ENCODE measurements around the gene AUTS2.

Gene AUTS2

DNA sequence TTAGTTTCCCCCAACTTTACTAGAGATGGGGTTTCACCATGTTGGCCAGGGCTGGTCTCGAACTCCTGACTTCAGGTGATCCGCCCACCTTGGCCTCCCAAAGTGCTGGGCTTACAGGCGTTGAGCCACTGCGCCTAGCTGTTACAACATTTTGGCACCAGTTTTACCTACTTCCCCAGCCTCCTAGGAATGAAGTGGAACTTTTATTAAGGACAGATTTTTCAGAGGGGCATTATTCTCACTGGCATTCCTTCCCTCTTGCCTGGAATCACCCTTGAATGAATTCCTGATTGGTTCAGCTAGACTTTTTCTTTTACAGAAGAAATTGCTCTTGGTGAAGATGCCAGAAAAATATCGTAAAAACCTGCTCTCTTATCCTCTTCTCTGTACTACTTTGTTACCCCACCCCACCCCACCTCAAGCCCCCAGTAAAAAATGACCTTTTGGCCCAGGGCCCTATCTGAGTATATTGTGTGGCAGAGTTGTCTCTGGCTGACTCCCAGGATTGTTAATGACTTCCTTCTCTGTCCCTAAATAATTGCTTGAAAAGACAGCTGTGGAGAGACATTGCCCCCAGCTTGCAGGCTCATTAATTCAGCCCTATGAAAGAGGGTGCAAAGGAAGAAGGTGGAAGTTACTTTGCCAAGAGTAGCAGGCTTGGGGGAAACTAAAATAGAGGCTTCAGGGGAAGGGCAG, 189.6 kb downstream of the AUTS2 start:
- Histone ChIP-seq H3K27me3 (ENCODE audit: control insufficient read depth in 5 of 5, insufficient read depth in 4 of 5, low read length in 5 of 5) (no peaks in the 10 kb centered on the region), H3K9me3 (ENCODE audit: control insufficient read depth in 5 of 5, low read length in 5 of 5) (no peaks in the 10 kb centered on the region), H3K36me3 (ENCODE audit: control insufficient read depth in 5 of 5, insufficient read depth in 5 of 5, low read length in 5 of 5) (no peaks in the 10 kb centered on the region), H3K27ac (ENCODE audit: low read depth, low read length) (no peak overlapping the region), H3K9ac (ENCODE audit: low read length in 5 of 5) (no peak overlapping the region), H3K4me1 (ENCODE audit: control insufficient read depth in 5 of 5, insufficient read depth in 5 of 5, low read length in 5 of 5) (peaks cover 7 to 55% (median 48%) of the 10 kb centered on the region in 5 donors), H3K4me3 (ENCODE audit: low read depth in 1 of 5, low read length in 5 of 5) (no peak overlapping the region)

DNA sequence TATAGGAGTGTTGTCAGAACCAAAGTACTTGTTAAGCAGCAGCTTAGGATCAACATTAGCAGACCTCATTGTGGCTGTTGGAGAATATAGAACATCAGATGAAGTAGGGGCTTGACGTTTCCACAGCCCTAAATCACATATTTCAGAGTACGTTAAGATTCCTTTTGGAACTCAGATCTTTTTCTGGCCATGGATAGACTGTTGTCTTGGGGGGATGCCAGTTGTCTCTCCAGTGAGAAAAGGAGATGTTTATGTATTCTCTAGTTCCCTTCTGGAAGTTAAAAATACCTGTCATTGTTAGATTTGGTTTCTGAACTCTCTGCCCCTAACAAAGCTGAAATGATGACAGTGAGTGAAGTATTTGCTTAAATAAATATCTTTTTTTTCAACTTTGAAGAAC, 191.3 kb downstream of the AUTS2 start:
- no peaks in the 10 kb centered on the region for H3K9me3 ChIP-seq (ENCODE audit: control insufficient read depth in 5 of 5, low read length in 5 of 5)
- no peaks in the 10 kb centered on the region for H3K27me3 ChIP-seq (ENCODE audit: control insufficient read depth in 5 of 5, insufficient read depth in 4 of 5, low read length in 5 of 5)
- H3K9ac ChIP-seq (ENCODE audit: low read length in 5 of 5): no peak overlapping the region
- H3K4me3 ChIP-seq (ENCODE audit: low read depth in 1 of 5, low read length in 5 of 5): no peak overlapping the region
- no peak overlapping the region for H3K27ac ChIP-seq (ENCODE audit: low read depth, low read length)
- peaks cover 4 to 40% (median 34%) of the 10 kb centered on the region in 5 donors for H3K4me1 ChIP-seq (ENCODE audit: control insufficient read depth in 5 of 5, insufficient read depth in 5 of 5, low read length in 5 of 5)
- H3K36me3 ChIP-seq (ENCODE audit: control insufficient read depth in 5 of 5, insufficient read depth in 5 of 5, low read length in 5 of 5): no peaks in the 10 kb centered on the region

DNA sequence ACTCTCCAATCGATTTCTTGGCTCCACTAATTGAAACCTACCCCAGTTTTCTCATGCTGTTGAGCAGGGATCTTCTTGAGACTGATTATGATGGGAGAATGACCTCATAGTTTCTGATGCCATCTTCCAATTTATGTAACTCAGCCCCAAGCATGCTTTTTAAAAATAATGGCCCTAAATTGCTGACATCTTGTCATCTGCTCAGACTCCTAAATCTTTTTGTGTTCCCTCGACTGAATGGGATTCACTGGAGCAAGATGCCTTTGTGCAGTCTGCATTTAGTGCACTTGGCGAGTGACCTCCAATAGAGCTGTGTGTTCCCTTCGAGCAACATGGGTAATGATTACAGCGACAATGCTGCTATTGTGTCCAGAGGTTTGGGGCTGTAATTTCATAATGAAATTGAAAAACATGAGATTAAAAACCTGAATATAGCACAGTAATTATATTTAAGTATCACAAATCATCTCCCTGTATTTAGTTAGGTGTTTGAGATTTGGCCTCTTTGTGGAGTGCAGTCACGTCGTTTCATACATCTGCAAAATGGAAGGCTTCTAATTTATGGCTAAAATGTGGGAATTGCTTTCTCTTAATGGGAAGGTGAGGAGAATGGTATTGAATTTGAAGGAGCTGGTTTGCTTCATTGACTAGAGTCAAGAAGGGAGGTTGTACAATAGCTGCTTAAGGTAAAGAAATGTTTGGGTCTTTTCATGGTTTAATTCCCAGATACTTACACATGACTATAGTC, 192.9 kb downstream of the AUTS2 start:
- H3K4me3 ChIP-seq (ENCODE audit: low read depth in 1 of 5, low read length in 5 of 5): no peak overlapping the region
- no peaks in the 10 kb centered on the region for H3K36me3 ChIP-seq (ENCODE audit: control insufficient read depth in 5 of 5, insufficient read depth in 5 of 5, low read length in 5 of 5)
- no peak overlapping the region for H3K27ac ChIP-seq (ENCODE audit: low read depth, low read length)
- H3K9ac ChIP-seq (ENCODE audit: low read length in 5 of 5): no peak overlapping the region
- peaks cover 4 to 31% (median 25%) of the 10 kb centered on the region in 5 donors for H3K4me1 ChIP-seq (ENCODE audit: control insufficient read depth in 5 of 5, insufficient read depth in 5 of 5, low read length in 5 of 5)
- no peaks in the 10 kb centered on the region for H3K9me3 ChIP-seq (ENCODE audit: control insufficient read depth in 5 of 5, low read length in 5 of 5)
- H3K27me3 ChIP-seq (ENCODE audit: control insufficient read depth in 5 of 5, insufficient read depth in 4 of 5, low read length in 5 of 5): no peaks in the 10 kb centered on the region

DNA sequence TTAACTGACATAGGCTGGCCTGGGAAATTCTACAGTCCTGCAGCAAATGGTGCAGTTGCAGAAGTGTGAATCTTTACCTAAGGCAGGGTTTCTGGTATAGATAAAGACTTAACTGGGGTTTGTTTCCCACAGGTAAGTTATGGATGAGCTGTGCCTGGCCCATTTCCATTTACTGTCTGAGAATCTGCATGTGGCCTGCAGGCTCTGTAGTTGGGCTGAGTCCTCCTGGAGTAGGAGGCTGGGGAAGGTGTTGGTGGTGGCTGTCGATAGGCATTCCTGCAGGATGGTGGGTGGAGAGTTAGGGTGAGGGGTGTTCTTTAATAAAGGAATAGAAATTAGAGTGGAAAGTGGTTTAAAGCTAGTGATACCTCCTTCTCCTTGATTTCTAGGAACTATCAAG, 193.5 kb downstream of the AUTS2 start:
- Histone ChIP-seq H3K4me3 (ENCODE audit: low read depth in 1 of 5, low read length in 5 of 5) (no peak overlapping the region), H3K9me3 (ENCODE audit: control insufficient read depth in 5 of 5, low read length in 5 of 5) (no peaks in the 10 kb centered on the region), H3K4me1 (ENCODE audit: control insufficient read depth in 5 of 5, insufficient read depth in 5 of 5, low read length in 5 of 5) (peaks cover 4 to 31% (median 25%) of the 10 kb centered on the region in 5 donors), H3K36me3 (ENCODE audit: control insufficient read depth in 5 of 5, insufficient read depth in 5 of 5, low read length in 5 of 5) (no peaks in the 10 kb centered on the region), H3K27ac (ENCODE audit: low read depth, low read length) (no peak overlapping the region), H3K27me3 (ENCODE audit: control insufficient read depth in 5 of 5, insufficient read depth in 4 of 5, low read length in 5 of 5) (no peaks in the 10 kb centered on the region), H3K9ac (ENCODE audit: low read length in 5 of 5) (no peak overlapping the region)

DNA sequence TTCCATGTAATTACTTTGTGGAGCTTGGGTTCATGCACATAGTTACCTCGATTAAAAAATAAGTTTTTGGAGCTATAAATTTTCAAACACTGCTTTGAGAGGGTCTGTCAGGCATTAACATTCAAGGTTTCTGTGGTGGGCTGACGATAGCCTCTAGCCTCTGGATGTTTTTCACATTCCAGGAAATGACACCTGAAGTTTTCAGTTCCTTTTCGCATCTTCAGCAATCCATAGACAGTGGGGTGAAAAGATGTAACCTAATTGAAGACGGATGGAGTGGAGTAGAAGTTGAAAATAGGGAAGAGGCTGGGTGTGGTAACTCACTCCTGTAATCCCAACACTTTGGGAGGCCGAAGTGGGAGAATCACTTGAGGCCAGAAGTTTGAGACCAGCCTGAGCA, 197.7 kb downstream of the AUTS2 start:
- Histone ChIP-seq H3K4me3 (ENCODE audit: low read depth in 1 of 5, low read length in 5 of 5) (no peak overlapping the region), H3K9me3 (ENCODE audit: control insufficient read depth in 5 of 5, low read length in 5 of 5) (no peaks in the 10 kb centered on the region), H3K27me3 (ENCODE audit: control insufficient read depth in 5 of 5, insufficient read depth in 4 of 5, low read length in 5 of 5) (no peaks in the 10 kb centered on the region), H3K4me1 (ENCODE audit: control insufficient read depth in 5 of 5, insufficient read depth in 5 of 5, low read length in 5 of 5) (peaks cover 2 to 28% (median 20%) of the 10 kb centered on the region in 5 donors), H3K9ac (ENCODE audit: low read length in 5 of 5) (no peak overlapping the region), H3K36me3 (ENCODE audit: control insufficient read depth in 5 of 5, insufficient read depth in 5 of 5, low read length in 5 of 5) (no peaks in the 10 kb centered on the region), H3K27ac (ENCODE audit: low read depth, low read length) (no peak overlapping the region)

DNA sequence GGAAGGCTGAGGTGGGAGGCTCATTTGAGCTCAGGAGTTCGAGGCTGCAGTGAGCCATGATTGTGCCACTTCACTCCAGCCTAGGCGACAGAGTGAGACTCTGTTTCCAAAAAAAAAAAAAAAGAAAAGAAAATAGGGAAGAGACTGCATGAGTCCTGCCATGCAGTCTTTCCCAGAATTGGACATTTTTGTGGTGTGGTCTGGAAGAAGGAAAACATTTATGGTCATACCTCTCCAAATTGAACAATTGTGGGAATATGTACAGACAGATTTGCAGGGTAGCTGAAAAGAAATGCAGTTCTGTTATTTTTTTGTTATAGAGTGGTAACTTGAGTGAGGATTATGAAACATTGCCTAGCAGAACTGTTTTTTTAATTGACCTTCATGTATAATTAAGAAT, 198.1 kb downstream of the AUTS2 start:
- H3K27ac ChIP-seq (ENCODE audit: low read depth, low read length): no peak overlapping the region
- H3K9me3 ChIP-seq (ENCODE audit: control insufficient read depth in 5 of 5, low read length in 5 of 5): no peaks in the 10 kb centered on the region
- H3K36me3 ChIP-seq (ENCODE audit: control insufficient read depth in 5 of 5, insufficient read depth in 5 of 5, low read length in 5 of 5): no peaks in the 10 kb centered on the region
- H3K27me3 ChIP-seq (ENCODE audit: control insufficient read depth in 5 of 5, insufficient read depth in 4 of 5, low read length in 5 of 5): no peaks in the 10 kb centered on the region
- no peak overlapping the region for H3K9ac ChIP-seq (ENCODE audit: low read length in 5 of 5)
- H3K4me1 ChIP-seq (ENCODE audit: control insufficient read depth in 5 of 5, insufficient read depth in 5 of 5, low read length in 5 of 5): peaks cover 2 to 31% (median 24%) of the 10 kb centered on the region in 5 donors
- no peak overlapping the region for H3K4me3 ChIP-seq (ENCODE audit: low read depth in 1 of 5, low read length in 5 of 5)

DNA sequence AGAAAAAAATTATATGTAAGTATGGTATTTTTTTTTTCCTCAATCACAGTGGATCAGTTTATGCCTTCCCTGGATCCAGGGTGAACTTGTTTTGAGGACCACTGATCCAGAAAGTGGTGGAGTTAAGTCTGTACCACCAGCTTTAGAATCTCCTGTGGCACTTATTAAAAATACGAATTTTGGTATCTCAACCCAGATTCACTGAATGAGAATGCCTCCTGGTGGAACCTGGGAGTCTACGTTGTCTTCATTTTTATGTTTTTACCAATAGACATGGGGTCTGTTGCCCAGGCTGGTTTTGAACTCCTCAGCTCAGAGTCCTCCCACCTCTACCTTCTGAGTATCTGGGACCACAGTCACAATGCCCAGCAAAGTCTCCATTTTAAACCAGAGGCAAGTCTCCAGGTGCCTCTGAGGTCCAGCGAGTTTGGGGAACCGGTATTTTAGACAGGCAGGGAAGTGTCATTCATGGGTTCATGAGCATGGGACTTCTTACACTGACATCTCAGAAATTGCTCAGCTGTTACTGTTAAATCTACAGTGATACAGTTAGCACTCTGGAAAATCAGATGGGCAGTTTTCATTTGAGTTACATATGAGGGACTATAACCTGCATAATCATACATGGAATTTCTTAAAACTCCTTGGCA, 200.9 kb downstream of the AUTS2 start:
- no peaks in the 10 kb centered on the region for H3K36me3 ChIP-seq (ENCODE audit: control insufficient read depth in 5 of 5, insufficient read depth in 5 of 5, low read length in 5 of 5)
- no peaks in the 10 kb centered on the region for H3K27me3 ChIP-seq (ENCODE audit: control insufficient read depth in 5 of 5, insufficient read depth in 4 of 5, low read length in 5 of 5)
- H3K9ac ChIP-seq (ENCODE audit: low read length in 5 of 5): no peak overlapping the region
- H3K9me3 ChIP-seq (ENCODE audit: control insufficient read depth in 5 of 5, low read length in 5 of 5): no peaks in the 10 kb centered on the region
- peak overlapping the region; percentile 51 for H3K27ac ChIP-seq (ENCODE audit: low read depth, low read length)
- peaks cover 2 to 50% (median 39%) of the 10 kb centered on the region in 5 donors for H3K4me1 ChIP-seq (ENCODE audit: control insufficient read depth in 5 of 5, insufficient read depth in 5 of 5, low read length in 5 of 5)
- H3K4me3 ChIP-seq (ENCODE audit: low read depth in 1 of 5, low read length in 5 of 5): no peak overlapping the region

DNA sequence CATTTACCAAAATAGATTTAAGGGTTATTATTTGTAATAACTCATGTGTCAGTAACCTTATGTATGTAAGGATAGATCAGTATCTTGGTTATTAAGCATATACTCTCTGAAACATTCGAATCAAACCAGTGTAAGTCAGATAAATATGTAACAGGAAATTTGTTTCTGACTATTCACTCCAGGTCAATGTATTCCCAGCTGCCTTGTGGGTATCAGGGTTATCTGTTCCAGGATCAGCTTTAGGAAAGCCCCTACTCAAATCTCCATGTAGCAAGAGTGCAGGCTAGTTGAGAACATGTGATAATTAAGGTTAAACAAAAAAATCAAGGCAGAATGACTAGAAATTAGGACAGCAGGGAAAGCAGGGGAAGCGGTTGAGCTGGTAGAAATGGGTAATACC, 201.7 kb downstream of the AUTS2 start:
- Histone ChIP-seq H3K9me3 (ENCODE audit: control insufficient read depth in 5 of 5, low read length in 5 of 5) (no peaks in the 10 kb centered on the region), H3K36me3 (ENCODE audit: control insufficient read depth in 5 of 5, insufficient read depth in 5 of 5, low read length in 5 of 5) (no peaks in the 10 kb centered on the region), H3K4me3 (ENCODE audit: low read depth in 1 of 5, low read length in 5 of 5) (no peak overlapping the region), H3K4me1 (ENCODE audit: control insufficient read depth in 5 of 5, insufficient read depth in 5 of 5, low read length in 5 of 5) (peaks cover 2 to 50% (median 39%) of the 10 kb centered on the region in 5 donors), H3K9ac (ENCODE audit: low read length in 5 of 5) (no peak overlapping the region), H3K27me3 (ENCODE audit: control insufficient read depth in 5 of 5, insufficient read depth in 4 of 5, low read length in 5 of 5) (no peaks in the 10 kb centered on the region), H3K27ac (ENCODE audit: low read depth, low read length) (peak overlapping the region; percentile 51)

DNA sequence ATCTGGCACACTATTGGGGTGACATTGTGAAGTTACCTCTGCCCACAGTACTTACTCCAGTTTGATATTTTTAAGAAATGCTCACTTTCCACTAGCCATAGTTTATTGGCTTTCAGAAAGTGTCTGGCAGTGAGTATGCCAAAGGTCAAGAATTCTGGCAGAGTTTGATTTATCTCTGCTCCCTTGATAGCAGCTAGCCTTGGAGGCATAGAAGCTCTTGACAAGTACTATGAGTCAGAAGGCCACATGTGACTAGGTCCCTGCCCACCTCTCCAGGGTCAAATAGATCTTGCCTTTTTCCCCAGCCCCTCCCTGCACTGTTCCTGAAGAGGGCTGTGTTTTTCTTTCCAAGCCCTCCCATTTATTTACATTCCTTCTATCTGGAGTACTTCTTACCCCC, 202.2 kb downstream of the AUTS2 start:
- H3K36me3 ChIP-seq (ENCODE audit: control insufficient read depth in 5 of 5, insufficient read depth in 5 of 5, low read length in 5 of 5): no peaks in the 10 kb centered on the region

More for the DNA sequence above, 202.2 kb downstream of the AUTS2 start:
- Histone ChIP-seq H3K4me1 (ENCODE audit: control insufficient read depth in 5 of 5, insufficient read depth in 5 of 5, low read length in 5 of 5) (peaks cover 2 to 50% (median 39%) of the 10 kb centered on the region in 5 donors), H3K27ac (ENCODE audit: low read depth, low read length) (peak overlapping the region; percentile 51), H3K4me3 (ENCODE audit: low read depth in 1 of 5, low read length in 5 of 5) (no peak overlapping the region), H3K9ac (ENCODE audit: low read length in 5 of 5) (no peak overlapping the region), H3K27me3 (ENCODE audit: control insufficient read depth in 5 of 5, insufficient read depth in 4 of 5, low read length in 5 of 5) (no peaks in the 10 kb centered on the region), H3K9me3 (ENCODE audit: control insufficient read depth in 5 of 5, low read length in 5 of 5) (no peaks in the 10 kb centered on the region)
